Sigmoid colon (tissue), 4 donors: ENCODE data around the gene LRFN2.

Experiments
- EP300 ChIP-seq, 4 donors: sonication (generic); formaldehyde crosslinking; IDR thresholded peaks; one replicate each; pipeline ENCODE4 v1.6.1; 2017; ENCODE audit warnings: antibody characterized with exemption in 4 of 4
- POLR2A ChIP-seq, 2 donors: fragments of 450-650 bp; IDR thresholded peaks; one replicate each; pipeline ENCODE4 v1.6.1; 2016; ENCODE audit warnings: antibody characterized with exemption in 2 of 2, mild to moderate bottlenecking in 2 of 2, moderate library complexity in 2 of 2
- POLR2AphosphoS5 ChIP-seq, 4 donors: sonication (generic); formaldehyde crosslinking; IDR thresholded peaks; one replicate each; pipeline ENCODE4 v1.6.1; 2017; ENCODE audit warnings: antibody characterized with exemption in 4 of 4
- TF ChIP-seq, protein P1 (sequence below), 4 experiments: fragments of 450-650 bp in 3 of 4; fragments of 200-600 bp in 1 of 4; IDR thresholded peaks; one replicate each; pipeline ENCODE4 v1.5.1; 2016 to 2019; ENCODE audit warnings: antibody characterized with exemption in 4 of 4, mild to moderate bottlenecking in 3 of 4, moderate library complexity in 2 of 4

DNA sequence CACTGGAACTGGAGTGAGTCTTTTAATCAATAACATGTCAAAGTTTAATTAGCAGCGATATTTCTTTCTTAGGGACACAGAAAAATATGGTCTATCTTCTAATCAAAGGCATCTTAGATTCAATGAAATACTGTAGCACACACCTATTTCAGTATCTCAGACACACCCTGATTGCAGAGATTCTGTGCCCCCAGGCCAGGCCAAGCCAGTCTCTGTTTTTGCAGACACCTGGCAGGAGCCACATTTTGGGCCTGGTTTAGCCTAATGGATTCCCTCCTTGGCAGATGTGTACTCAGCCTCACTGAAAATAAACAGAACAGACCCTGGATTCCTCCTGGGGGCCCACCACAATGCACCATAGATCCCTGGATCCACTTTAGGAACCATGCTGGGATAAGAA is 74.8 kb downstream of the LRFN2 start:
- TF ChIP-seq, protein P1, sequence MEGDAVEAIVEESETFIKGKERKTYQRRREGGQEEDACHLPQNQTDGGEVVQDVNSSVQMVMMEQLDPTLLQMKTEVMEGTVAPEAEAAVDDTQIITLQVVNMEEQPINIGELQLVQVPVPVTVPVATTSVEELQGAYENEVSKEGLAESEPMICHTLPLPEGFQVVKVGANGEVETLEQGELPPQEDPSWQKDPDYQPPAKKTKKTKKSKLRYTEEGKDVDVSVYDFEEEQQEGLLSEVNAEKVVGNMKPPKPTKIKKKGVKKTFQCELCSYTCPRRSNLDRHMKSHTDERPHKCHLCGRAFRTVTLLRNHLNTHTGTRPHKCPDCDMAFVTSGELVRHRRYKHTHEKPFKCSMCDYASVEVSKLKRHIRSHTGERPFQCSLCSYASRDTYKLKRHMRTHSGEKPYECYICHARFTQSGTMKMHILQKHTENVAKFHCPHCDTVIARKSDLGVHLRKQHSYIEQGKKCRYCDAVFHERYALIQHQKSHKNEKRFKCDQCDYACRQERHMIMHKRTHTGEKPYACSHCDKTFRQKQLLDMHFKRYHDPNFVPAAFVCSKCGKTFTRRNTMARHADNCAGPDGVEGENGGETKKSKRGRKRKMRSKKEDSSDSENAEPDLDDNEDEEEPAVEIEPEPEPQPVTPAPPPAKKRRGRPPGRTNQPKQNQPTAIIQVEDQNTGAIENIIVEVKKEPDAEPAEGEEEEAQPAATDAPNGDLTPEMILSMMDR (IDR thresholded peaks at IDR 0.05), result no peak
- TF ChIP-seq POLR2A (IDR thresholded peaks at IDR 0.05) (no peak), POLR2AphosphoS5 (IDR thresholded peaks at IDR 0.05) (no peak), EP300 (IDR thresholded peaks at IDR 0.05) (no peak)
